Stimulated activated CD8-positive, alpha-beta memory T cell treated with anti-CD3 and anti-CD28 coated beads, Interleukin-7, amount 100 ng/mL, for 4 hours (primary cell): ENCODE measurements around the gene DNALI1.
"Not testable (repeated sequence)": the region's sequence is repeated elsewhere in the genome, so short reads cannot be mapped to it uniquely, and the experiment has no call there.

Source experiments
- DNase-seq, 2 donors: peaks; one replicate each; pipeline ENCODE4 v3.0.0-alpha.2; 2020; ENCODE audit warnings: low read depth in 2 of 2

The DNALI1 gene

DNA sequence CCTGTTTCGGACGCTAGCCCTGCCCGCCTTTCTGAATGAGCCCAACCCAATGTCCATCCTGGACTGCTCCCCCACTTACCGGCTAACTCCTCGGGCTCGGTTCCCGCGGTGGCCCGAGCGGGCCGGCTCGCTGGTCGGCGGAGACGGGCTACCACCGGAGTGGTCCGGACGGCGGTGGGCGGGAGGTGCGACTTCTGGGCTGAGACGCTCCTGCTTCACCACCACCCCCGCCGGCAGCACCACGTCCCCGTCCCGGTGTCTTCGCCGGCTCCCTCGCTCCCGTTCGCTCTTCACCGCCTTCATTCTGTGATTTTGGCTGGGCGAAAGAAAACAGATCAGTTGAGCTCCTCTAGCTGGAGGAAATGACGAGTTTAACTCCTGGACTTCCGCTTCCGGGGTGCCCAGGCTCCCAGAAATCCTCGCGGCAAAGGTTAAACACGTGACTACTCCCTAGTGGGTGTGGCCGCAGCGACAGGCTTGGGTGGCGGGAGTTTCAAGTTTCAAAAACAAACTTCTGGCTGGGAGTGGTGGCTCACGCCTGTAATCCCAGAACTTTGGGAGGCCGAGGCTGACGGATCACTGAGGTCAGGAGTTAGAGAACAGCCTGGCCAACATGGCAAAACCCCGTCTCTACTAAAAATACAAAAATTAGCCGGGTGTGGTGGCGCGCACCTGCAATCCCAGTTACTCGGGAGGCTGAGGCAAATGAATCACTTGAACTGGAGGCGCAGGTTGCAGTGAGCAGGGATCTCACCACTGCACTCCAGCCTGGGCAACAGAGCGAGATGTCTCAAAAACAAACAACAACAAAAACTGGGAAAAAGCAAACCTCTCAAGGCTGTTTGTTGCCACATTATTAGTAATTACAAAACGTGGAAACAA lies 2.6 kb upstream of the DNALI1 start, which contains the start of gene SNIP1:
Gene SNIP1 (minus strand): TSS at position 367 of the 882 bp plus-strand sequence. CDS start 64 bp downstream, at position 303.
- DNase-seq: peak; percentile 84 to 93

DNA sequence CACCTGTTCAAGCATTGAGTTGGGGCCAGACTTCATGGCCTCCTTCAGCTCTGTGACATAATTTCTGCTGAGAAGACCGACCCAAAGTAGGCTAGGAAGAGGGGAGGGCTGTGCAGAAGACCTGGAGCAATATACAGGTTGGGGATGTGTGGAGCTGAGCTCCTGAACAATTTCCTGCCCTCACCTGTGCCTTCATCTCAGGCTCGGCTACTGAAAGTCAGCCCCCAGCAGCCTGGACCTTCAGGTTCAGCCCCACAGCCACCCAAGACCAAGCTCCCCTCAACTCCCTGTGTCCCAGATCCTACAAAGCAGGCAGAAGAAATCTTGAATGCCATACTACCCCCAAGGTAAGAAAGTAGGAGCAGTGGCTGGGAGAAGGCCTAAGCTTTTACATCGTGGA lies 662 bp downstream of the DNALI1 start:
- DNase-seq: no peak

DNA sequence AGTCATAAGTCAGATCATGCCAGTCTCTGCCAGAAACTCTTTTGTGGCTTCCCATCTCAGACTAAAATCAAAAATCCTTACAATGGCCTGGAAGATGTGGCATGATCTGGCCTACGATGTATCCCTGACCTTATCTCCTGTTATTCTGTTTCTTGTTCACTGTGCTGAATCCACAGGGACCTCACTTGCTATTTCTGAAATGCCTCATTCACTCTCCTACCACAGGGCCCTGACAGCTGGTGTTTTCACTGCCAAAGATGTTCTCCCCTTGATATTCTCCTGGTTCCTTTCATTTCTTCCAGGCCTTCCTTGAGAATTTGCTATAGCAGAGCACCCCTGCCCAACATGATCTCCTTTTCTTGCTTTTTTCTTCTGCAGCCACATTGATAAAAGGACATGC lies 1.7 kb downstream of the DNALI1 start:
- DNase-seq: no peak

DNA sequence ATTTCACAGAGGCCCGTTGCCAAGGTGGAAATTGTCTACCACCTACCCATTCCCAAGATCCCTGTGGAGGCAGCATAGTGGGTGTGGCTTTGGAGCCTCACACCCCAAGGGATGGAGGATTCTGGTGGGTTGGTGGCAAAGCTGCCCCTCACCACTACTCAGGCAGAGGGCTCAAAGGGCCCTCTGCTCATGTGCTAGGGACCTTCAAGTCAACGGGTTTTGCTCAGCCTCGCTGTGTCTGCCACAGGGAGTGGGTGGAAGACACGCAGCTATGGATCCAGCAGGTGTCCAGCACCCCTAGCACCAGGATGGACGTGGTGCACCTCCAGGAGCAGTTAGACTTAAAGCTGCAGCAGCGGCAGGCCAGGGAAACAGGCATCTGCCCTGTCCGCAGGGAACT lies 2.3 kb downstream of the DNALI1 start:
- no peak for DNase-seq

DNA sequence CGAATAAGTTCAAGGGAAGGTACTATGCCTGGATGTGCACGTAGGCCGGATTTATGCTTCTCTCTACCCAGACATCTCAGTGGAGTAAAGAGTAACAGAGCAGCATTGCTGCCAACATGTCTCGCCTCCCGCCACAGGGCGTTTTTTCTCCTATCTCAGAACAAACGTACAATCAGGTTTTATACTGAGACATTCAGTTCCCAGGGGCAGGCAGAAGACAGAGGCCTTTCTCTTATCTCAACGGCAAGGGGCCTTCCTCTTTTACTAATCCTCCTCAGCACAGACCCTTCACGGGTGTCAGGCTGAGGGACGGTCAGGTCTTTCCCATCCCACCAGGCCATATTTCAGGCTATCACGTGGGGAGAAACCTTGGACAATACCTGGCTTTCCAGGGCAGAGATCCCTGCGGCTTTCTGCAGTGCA lies 3.2 kb downstream of the DNALI1 start:
- not testable (repeated sequence) for DNase-seq

DNA sequence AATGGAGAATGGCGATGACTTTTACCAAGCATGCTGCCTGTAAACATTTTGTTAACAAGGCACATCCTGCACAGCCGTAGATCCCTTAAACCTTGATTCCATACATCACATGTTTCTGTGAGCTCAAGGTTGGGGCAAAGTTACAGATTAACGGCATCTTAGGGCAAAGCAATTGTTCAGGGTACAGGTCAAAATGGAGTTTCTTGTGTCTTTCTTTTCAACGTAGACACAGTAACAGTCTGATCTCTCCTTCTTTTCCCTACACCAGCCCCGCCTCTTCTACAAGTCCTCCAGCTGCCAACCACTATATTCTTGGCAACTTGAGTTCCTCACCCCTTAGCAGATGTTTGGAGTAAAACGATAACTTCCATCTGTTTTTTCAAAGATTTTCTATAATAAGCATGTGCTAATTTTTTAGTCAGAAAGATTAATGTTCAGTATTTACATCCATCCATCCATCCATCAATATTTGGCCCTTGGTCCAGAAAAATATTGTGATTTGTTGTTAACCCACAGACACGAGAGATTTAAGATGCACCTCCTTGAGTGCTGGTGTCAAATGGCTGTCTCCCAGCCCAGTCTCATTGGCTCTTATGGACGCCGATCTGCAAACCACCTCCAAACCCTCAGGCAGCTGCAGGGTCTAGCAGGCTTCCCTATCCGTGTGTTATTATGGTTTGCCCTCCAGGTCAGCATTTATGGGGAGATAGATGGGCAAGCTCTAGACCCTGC lies 3.8 kb downstream of the DNALI1 start:
- DNase-seq: no peak

DNA sequence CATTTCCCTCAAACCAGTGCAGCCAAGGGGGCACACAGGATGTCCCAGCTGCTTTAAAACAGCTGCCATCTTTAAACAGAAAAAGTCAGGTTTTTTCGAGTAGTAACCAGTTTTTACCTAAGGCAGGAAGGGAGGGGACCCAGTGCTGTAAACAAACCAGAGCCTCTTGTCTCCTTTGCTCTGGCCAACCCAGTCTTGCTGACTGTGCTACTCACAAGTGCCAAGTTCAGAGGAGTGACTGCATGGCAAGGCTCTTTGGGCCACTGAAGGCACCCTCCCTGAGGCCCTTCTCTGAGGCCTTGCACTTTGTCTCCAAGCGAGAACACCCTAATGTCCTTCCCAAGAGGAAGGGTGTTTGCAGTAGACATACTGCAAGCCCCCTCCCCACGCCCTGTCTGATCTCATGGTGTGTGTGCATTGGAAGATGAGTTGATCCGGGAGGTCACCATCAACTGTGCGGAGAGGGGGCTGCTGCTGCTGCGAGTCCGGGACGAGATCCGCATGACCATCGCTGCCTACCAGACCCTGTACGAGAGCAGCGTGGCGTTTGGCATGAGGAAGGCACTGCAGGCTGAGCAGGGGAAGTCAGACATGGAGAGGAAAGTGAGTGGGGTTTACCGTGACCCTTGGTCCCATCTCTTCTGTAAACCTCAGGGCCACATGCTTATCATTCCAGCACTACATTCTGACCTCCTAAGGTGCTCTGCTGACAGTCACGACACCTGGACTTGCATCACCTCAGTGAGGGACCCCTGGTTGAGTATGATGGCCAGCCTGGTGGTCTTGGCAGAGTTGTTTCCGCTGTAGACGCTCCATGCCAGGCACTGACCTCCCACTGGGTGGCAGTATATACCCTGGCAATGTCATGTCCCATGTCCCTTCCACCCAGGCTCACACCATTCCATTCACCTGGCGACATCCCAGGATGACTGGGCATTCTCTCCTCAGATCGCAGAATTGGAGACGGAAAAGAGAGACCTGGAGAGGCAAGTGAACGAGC lies 4.7 kb downstream of the DNALI1 start:
- DNase-seq: peak in 1 of 2 donors; percentile 7

DNA sequence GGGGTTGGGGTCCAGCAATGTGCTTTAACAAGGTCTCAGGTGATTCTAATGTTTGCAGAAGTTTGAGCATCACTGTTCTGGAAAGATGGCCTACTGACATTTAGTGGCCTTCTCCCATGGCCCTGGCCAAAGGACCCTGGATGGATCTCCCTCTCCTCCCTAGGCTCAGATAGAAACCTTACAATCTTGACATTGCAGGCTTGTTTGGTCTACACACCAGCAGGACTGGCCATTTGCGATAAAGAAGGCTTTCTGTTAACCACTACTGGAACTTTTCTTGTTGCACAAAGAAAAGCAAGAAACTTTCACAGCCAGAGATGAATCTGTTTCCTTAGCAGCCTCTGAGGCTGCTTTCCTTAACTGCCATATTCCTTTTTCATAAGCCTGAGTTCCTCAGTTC lies 6.2 kb downstream of the DNALI1 start:
- no peak for DNase-seq

DNA sequence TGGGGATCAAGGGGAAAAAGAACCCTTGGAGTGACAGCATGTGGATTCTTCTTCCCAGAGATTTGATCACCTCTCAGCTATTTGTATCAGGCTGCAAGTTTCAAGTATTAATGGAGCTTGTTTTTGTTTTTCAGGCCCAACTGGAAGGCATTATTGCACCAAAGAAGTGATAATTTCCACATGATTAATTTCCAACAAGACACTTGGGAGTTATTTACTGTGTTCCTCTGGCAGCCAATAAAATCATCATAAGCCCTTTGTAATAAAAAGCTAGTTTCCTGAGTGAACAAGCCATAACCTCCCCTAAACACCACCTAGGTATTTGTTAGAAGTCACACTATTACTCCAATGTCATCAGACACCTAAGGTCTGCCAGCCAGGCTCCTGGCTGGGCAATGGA lies 8.2 kb downstream of the DNALI1 start:
- no peak for DNase-seq

DNA sequence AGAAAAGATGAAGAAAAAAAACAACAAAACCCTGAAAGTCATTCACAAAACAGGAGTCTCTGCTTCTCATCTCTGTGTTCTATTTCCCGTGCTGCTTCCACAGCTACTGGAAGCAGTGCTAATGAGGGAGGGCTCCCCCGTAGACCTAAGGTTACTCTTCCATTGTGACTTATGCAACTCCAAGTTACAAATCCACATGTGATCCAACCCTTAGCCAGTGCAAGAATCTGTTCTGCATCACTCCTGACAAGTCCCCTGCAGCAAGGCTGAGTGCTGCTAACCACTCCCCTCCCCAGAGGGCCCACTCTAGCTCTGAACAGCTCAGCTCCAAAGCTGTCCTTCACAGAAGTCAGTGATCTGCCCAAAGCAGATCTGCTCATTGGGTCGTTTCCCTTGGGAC lies 10.3 kb downstream of the DNALI1 start:
- no peak for DNase-seq

DNA sequence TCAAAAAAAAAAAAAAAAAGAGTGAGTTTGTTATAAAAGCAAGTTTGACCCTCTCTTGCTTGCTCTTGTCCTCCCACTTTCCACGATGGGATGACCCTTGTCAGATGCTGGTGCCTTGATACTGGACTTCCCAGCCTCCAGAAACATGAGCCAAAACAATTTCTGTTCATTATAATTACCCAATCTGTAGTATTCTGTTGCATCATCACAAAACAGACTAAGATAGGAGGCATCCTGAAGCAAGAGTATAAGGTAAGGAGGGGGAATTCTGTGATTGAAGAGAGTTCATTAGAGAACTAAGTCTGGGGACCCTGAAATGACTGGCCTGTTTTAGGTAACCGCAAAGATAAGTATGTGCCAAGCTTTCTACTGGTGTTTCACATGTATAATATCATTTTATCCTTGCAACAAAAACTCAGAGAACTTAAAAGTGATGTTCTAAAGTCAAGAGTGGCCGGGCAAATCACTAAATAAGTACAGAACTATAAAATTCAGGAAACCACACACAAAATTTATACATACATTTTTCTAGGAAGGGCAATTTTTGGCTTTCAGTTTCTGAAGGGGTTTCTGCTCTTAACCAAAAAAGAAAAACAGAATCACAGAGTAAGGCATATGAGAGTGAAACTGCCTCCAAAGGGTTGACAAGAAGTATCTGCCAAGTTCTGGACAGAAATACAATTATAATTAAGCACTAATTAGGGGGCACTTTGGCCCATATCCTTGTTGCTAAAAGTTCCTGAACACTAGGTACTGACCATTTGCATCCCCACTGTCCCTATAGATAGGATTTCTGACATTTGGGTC lies 14.0 kb downstream of the DNALI1 start:
- DNase-seq: no peak

DNA sequence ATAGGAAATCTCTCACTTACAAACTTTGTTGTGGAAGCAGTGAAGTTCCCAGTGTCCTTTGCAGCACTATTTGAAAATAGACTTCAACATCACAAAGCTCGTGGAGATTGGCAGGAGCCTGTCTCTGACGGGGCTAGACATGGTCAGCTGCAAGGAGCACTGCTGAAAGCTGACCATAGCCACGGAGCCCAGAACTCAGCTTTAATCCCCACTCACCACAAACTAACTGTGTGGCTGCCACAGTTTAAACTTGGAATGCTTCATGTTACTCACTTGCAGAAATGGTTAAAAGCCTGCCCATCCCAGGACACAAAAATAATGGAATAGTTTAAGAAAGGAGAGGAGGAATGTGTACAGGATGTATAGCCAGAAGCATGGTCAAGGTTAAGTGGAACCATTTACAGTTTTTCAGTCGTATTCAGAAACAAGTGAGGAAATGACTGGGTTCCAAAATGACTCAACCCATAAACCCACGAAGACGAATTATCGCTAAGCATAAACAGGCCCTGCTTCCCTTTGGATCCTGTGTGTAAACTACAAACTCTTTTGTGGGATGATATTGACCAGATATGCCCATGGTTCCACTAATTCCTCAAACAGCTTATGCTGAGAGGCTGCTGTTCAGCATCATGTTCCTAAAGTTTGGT lies 18.2 kb downstream of the DNALI1 start:
- no peak for DNase-seq

DNA sequence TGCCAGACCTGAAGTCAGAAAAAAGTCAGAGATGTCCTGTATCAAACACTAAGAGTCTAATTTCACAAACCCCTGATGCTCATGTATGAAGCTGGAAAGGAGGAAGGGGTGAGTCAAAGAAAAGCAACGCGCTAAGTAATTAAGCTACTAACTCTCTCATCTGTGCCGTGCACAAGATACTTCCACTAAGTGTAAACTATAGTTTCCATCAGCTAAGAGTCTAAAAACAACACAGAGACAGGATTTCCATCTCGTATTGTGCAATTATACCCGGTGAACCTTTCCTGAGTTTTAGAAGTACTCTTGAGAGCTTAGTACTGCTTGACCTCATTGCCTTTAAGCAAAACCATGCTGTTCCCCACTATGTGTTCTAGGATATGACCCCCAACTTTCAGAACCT lies 19.0 kb downstream of the DNALI1 start:
- DNase-seq: no peak

DNA sequence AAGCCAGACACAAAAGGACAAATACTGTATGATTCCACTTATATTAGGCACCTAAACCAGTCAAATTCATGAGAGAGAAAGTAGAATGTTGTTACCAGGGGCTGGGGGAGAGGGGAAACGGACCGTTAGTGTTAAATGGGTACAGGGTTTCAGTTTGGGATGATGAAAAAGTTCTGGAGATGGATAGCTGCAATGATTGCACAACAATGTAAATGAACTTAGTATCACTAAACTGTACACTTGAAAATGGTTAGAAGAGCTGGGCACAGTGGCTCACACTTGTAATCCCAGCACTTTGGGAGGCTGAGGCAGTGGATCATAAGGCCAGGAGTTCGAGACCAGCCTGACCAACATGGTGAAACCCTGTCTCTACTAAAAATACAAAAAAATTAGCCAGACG lies 27.8 kb downstream of the DNALI1 start:
- not testable (repeated sequence) for DNase-seq

DNA sequence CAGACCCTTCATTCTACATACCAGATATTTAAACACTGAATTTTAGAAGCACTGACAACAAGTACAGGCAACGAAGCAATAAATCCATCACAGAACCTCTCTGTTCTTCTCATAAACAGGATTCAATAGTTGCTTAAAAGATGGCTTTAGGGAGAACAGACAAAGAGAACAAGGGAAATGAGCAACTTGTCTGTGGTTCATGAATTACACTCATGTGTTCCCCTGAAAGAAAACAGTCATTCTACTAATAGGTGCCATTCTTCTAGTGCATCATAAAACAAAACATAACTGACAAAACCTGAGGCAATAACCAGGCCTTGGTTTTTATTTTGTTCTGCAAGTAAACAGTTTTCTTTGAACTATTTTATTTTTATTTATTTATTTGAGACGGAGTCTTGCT lies 32.2 kb downstream of the DNALI1 start:
- no peak for DNase-seq

DNA sequence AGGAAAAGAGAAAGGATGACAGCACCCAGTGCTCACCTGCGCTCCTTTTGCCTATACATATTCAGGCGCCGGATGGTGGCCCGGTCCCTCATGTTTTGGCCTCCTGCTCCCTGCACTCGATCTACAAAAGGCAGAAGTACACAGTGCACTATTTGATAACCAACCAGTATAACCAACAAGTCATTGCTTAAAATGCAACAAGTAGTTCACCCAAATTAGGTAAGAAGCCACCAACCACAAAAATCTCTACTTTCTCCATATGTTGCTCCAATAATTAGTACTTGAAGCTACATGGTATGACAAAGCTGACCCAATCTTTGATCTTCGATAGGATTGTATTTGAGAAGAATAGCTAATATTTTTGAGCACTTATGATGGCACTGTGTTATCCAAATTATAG lies 37.0 kb downstream of the DNALI1 start:
- no peak for DNase-seq

DNA sequence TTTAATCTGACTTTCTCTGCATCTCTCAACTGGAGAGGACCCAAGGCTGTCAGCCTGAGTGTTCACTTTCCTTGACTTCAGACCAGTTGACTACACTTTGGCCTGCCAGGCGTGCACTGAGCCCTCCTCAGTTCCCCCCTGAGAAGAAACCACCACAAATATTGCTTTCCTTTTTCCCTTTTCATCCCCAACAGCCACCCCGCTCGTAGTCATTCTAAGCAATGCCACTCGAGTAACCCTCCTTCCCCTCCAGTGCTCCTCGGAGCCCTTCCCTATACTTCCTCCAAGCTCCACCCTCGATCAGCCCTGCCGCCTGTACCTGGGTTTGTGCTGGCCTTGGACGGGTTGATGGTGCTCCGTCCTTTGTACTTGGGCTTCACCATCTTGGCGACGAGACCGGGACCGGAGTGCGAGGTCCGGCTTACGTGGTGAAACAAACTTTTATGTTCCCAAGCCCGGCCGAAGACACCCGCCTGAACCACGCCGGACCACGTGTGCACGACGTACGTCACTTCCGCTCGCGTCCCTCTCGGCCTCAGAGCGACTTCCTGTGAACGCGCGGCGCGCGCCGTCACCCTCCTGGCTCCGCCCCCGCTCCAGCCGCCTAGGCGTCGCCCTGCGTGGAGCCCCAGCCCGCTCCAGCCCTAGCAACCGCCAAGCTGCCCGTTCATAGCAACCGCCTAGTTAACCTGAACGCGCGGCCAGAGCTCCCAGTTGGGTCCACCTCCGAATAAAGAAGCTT lies 38.9 kb downstream of the DNALI1 start, which contains the start of gene GNL2:
Gene GNL2 (minus strand): TSS at position 498 of the 742 bp plus-strand sequence. CDS start 115 bp downstream, at position 383.
- peak; percentile 89 to 95 for DNase-seq

DNA sequence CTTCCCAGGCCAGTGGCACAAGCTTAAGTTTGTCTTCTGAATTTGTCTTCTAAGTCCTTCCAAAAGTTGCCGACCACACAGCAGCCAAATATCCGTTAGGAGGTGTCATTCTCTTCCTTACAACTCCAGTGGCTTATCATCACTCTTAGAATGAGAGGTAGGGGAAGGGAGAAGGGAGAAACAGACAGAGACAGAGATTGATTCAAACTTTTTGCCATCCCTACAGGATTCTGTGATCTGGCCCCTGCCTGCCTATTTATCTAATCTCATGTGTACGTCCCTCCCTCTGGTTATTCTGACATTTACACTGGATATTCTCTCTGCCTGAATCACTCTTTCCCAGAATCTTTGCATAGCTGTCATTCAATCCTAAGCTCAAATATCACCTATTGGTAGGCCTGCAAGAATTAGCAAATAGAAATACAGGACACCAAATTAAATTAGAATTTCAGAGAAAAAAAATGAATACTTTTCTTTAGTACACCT lies 39.5 kb downstream of the DNALI1 start:
- no peak for DNase-seq

DNA sequence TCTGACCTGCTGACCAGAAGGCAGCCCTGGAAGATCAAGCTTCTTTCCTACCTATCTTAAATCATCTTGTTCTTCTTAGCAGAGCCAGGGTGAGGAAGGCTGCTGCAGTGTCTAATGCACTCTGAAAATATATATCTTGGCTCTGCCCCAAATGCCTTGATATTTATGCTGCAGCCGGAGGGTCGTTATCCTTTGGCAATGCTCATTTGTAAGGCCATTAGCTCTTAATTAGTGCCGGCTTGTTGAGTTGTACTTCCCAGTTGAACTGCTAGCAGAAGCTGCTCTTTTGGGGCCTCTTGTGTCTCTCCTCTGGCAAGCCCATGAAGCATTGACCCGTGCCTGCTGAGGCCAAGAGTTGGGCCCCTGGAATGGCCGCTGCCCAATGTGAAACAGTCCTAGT lies 43.2 kb downstream of the DNALI1 start:
- no peak for DNase-seq
